Measurements from ENCODE around the gene CACNB4.
"Not testable (repeated sequence)": the region's sequence is repeated elsewhere in the genome, so short reads cannot be mapped to it uniquely, and the experiment has no call there.

Gene CACNB4

GRCh38 chr2:151824886-151825285 lies 274.0 kb downstream of the CACNB4 start:
- DNase-seq (ENCODE audit: low read depth) = no peak

GRCh38 chr2:151823651-151824050 lies 275.2 kb downstream of the CACNB4 start:
- DNase-seq (ENCODE audit: low read depth) = no peak

- DNase-seq (ENCODE audit: low read depth) = no peak
Measured at GRCh38 chr2:151819920-151820319, 278.9 kb downstream of the CACNB4 start.

- DNase-seq (ENCODE audit: low read depth) = no peak
Measured at GRCh38 chr2:151817929-151818328, 280.9 kb downstream of the CACNB4 start.

GRCh38 chr2:151816843-151817242 lies 282.0 kb downstream of the CACNB4 start:
- no peak for DNase-seq (ENCODE audit: low read depth)

GRCh38 chr2:151815821-151816489 lies 282.9 kb downstream of the CACNB4 start:
- no peak for DNase-seq (ENCODE audit: low read depth)

- no peak for DNase-seq (ENCODE audit: low read depth)
Measured at GRCh38 chr2:151810489-151810888, 288.4 kb downstream of the CACNB4 start.

GRCh38 chr2:151809073-151809383 lies 289.8 kb downstream of the CACNB4 start:
- DNase-seq (ENCODE audit: low read depth) = no peak

GRCh38 chr2:151808258-151809072 lies 290.4 kb downstream of the CACNB4 start:
- DNase-seq (ENCODE audit: low read depth) = no peak

GRCh38 chr2:151805961-151806360 lies 292.9 kb downstream of the CACNB4 start:
- no peak for DNase-seq (ENCODE audit: low read depth)

- no peak for DNase-seq (ENCODE audit: low read depth)
Measured at GRCh38 chr2:151805343-151805742, 293.5 kb downstream of the CACNB4 start.

GRCh38 chr2:151803811-151804210 lies 295.0 kb downstream of the CACNB4 start:
- DNase-seq (ENCODE audit: low read depth) = no peak

- no peak for DNase-seq (ENCODE audit: low read depth)
Measured at GRCh38 chr2:151802315-151802714, 296.5 kb downstream of the CACNB4 start.

GRCh38 chr2:151799886-151800292 lies 299.0 kb downstream of the CACNB4 start:
- no peak for DNase-seq (ENCODE audit: low read depth)

- no peak for DNase-seq (ENCODE audit: low read depth)
Measured at GRCh38 chr2:151796774-151797173, 302.1 kb downstream of the CACNB4 start.

GRCh38 chr2:151795646-151796240 lies 303.1 kb downstream of the CACNB4 start:
- DNase-seq (ENCODE audit: low read depth) = no peak

- not testable (repeated sequence) for DNase-seq (ENCODE audit: low read depth)
Measured at GRCh38 chr2:151794422-151794821, 304.4 kb downstream of the CACNB4 start.

GRCh38 chr2:151793123-151793522 lies 305.7 kb downstream of the CACNB4 start:
- DNase-seq (ENCODE audit: low read depth) = no peak

GRCh38 chr2:151792589-151792988 lies 306.3 kb downstream of the CACNB4 start:
- no peak for DNase-seq (ENCODE audit: low read depth)

GRCh38 chr2:151791545-151791944 lies 307.3 kb downstream of the CACNB4 start:
- no peak for DNase-seq (ENCODE audit: low read depth)

- no peak for DNase-seq (ENCODE audit: low read depth)
Measured at GRCh38 chr2:151790689-151791088, 308.2 kb downstream of the CACNB4 start.

GRCh38 chr2:151789055-151789834 lies 309.6 kb downstream of the CACNB4 start:
- DNase-seq (ENCODE audit: low read depth) = no peak

Measured in HS-27A (cell line).